H1 (cell line): ENCODE measurements around the gene ANO9.

Experiments
- ASH2L ChIP-seq: fragments of 200-600, 300-600 bp; sonication (generic); IDR thresholded peaks from one replicate; pipeline ENCODE4 v1.7.1; 2017; ENCODE audit warnings: low read length
- BCL11A ChIP-seq, 2 experiments: IDR thresholded peaks; one replicate each; pipeline ENCODE4 v1.6.1; 2011; ENCODE audit warnings: low read depth in 2 of 2, low read length in 2 of 2, mild to moderate bottlenecking in 2 of 2
- CEBPB ChIP-seq: IDR thresholded peaks from 2 replicates; pipeline ENCODE4 v1.6.1; 2012; ENCODE audit warnings: low read depth, low read length
- CHD2 ChIP-seq: IDR thresholded peaks from 2 replicates; pipeline ENCODE4 v1.6.1; 2012; ENCODE audit warnings: low read length, improper control_type of control experiment
- EP300 ChIP-seq, 2 experiments: IDR thresholded peaks; 1 replicate in 1 of 2; 2 replicates in 1 of 2; pipeline ENCODE4 v1.6.1; 2011 to 2012; ENCODE audit warnings: low read depth in 2 of 2, low read length in 2 of 2, mild to moderate bottlenecking in 2 of 2, borderline replicate concordance in 1 of 2, inconsistent platforms in 1 of 2, moderate library complexity in 1 of 2
- EZH2 ChIP-seq: fragments of 200-600 bp; sonication (generic); IDR thresholded peaks from 2 replicates; pipeline ENCODE4 v1.7.1; 2012; ENCODE audit warnings: low read depth, mild to moderate bottlenecking, moderate library complexity, low read length, inconsistent platforms; ENCODE audit not compliant: severe bottlenecking
- POLR2A ChIP-seq, 2 experiments: IDR thresholded peaks; 1 replicate in 1 of 2; 2 replicates in 1 of 2; pipeline ENCODE4 v1.6.1; 2011; ENCODE audit warnings: low read depth in 2 of 2, low read length in 2 of 2, mild to moderate bottlenecking in 2 of 2; ENCODE audit errors: control extremely low read depth in 1 of 2
- RAD21 ChIP-seq, 2 experiments: IDR thresholded peaks in 1 of 2; conservative IDR thresholded peaks in 1 of 2; 2 replicates each; pipeline ENCODE4 v1.6.1; 2011; ENCODE audit warnings: low read depth in 2 of 2, low read length in 2 of 2, improper control_type of control experiment in 1 of 2, inconsistent platforms in 1 of 2, mild to moderate bottlenecking in 1 of 2, moderate library complexity in 1 of 2
- SIN3A ChIP-seq, 2 experiments: IDR thresholded peaks in 1 of 2; conservative IDR thresholded peaks in 1 of 2; 2 replicates each; pipeline ENCODE4 v1.6.1; 2011 to 2012; ENCODE audit warnings: low read length in 2 of 2, improper control_type of control experiment in 1 of 2, low read depth in 1 of 2, mild to moderate bottlenecking in 1 of 2
- SP2 ChIP-seq: IDR thresholded peaks from 2 replicates; pipeline ENCODE4 v1.6.1; 2012; ENCODE audit warnings: mild to moderate bottlenecking, low read length, inconsistent platforms
- TBP ChIP-seq: IDR thresholded peaks from 2 replicates; pipeline ENCODE4 v1.6.1; 2011; ENCODE audit warnings: low read depth, low read length, improper control_type of control experiment
- TF ChIP-seq, protein P1 (sequence below), 3 experiments: IDR thresholded peaks; 1 replicate in 2 of 3; 2 replicates in 1 of 3; pipeline versions ENCODE4 v1.5.1 to v1.6.1; 2011; ENCODE audit warnings: low read length in 3 of 3, mild to moderate bottlenecking in 3 of 3, inconsistent platforms in 2 of 3, low read depth in 1 of 3, moderate library complexity in 1 of 3; ENCODE audit not compliant: insufficient read depth in 1 of 3; ENCODE audit errors: control extremely low read depth in 1 of 3
- TF ChIP-seq, protein P2 (sequence below): IDR thresholded peaks from 2 replicates; pipeline ENCODE4 v1.6.1; 2011; ENCODE audit warnings: low read depth, mild to moderate bottlenecking, low read length; ENCODE audit not compliant: insufficient read depth

DNA sequence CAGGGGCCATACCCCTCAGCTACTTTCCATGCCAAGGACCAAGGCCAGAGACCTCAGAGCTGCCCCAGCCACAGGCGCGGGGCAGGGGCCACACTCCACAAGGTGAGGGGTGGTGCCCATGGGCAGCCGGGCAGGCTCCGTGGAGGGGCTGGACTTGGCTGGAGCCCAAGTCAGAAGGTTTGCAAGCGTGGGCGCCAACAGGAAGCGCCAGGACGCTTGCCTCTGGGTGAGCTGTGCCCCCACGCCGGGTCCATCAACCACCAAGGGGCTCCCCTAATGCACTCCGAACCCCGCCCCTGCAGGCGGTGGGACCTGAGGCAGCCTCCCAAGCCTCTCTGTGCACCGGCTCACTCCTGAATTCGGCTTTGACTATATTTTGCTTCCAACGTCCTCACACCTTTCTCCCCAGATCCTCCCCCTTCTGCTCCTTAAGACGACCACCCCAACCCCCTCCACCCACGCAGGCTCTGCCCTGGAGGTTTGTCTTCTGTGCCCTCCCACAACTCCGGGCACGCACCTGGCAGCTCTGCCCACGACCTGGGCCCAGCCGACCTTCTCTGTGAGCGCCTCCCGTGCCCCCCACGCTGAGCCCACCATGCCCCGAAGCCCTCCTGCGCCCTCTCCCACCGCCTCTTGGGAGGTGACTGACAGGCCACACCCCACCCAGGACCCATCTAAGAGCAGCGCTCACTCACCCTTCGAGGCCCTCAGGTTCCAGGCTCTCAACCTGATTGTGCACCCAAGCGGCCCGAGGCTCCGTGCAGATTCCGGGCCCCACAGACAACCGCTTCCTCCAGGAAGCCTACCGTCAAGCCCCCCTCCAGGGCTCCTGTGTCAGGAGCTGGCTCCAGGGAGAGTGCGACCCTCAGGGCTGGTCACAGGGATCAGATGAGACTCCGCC is 50.4 kb downstream of the ANO9 start:
- TF ChIP-seq, protein P1, sequence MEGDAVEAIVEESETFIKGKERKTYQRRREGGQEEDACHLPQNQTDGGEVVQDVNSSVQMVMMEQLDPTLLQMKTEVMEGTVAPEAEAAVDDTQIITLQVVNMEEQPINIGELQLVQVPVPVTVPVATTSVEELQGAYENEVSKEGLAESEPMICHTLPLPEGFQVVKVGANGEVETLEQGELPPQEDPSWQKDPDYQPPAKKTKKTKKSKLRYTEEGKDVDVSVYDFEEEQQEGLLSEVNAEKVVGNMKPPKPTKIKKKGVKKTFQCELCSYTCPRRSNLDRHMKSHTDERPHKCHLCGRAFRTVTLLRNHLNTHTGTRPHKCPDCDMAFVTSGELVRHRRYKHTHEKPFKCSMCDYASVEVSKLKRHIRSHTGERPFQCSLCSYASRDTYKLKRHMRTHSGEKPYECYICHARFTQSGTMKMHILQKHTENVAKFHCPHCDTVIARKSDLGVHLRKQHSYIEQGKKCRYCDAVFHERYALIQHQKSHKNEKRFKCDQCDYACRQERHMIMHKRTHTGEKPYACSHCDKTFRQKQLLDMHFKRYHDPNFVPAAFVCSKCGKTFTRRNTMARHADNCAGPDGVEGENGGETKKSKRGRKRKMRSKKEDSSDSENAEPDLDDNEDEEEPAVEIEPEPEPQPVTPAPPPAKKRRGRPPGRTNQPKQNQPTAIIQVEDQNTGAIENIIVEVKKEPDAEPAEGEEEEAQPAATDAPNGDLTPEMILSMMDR (IDR thresholded peaks at IDR 0.05; ENCODE audit: control extremely low read depth in 1 of 3, insufficient read depth in 1 of 3, low read depth in 1 of 3, low read length in 3 of 3) = no peak
- TF ChIP-seq SIN3A (conservative IDR thresholded peaks at IDR 0.05 in 1 of 2, IDR thresholded peaks at IDR 0.05 in 1 of 2; ENCODE audit: low read depth in 1 of 2, low read length in 2 of 2) (no peak), BCL11A (IDR thresholded peaks at IDR 0.05; ENCODE audit: low read depth in 2 of 2, low read length in 2 of 2) (no peak), RAD21 (IDR thresholded peaks at IDR 0.05 in 1 of 2, conservative IDR thresholded peaks at IDR 0.05 in 1 of 2; ENCODE audit: low read depth in 2 of 2, low read length in 2 of 2) (no peak), EZH2 (no peak), TBP (no peak), CEBPB (no peak), EP300 (IDR thresholded peaks at IDR 0.05; ENCODE audit: borderline replicate concordance in 1 of 2, low read depth in 2 of 2, low read length in 2 of 2) (no peak), CHD2 (no peak), SP2 (no peak), POLR2A (IDR thresholded peaks at IDR 0.05; ENCODE audit: control extremely low read depth in 1 of 2, low read depth in 2 of 2, low read length in 2 of 2) (no peak), ASH2L (no peak)
- TF ChIP-seq, protein P2, sequence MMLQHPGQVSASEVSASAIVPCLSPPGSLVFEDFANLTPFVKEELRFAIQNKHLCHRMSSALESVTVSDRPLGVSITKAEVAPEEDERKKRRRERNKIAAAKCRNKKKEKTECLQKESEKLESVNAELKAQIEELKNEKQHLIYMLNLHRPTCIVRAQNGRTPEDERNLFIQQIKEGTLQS = no peak
